Cortex of kidney (tissue), 1 donor: Measurements from ENCODE around the gene PGM2L1.
"Not testable (repeated sequence)": the region's sequence is repeated elsewhere in the genome, so short reads cannot be mapped to it uniquely, and the experiment has no call there.

Source experiments
- DNase-seq: peaks from one replicate; lab custom pipeline; 2025; lab: John Stamatoyannopoulos, UW

Gene PGM2L1

GRCh38 chr11:74398244-74399159 is at the start of gene PGM2L1:
TSS of gene PGM2L1 (minus strand) at chr11:74398433. CDS start at chr11:74398161, 272 bp downstream.
- peak; percentile 35 for DNase-seq

DNA sequence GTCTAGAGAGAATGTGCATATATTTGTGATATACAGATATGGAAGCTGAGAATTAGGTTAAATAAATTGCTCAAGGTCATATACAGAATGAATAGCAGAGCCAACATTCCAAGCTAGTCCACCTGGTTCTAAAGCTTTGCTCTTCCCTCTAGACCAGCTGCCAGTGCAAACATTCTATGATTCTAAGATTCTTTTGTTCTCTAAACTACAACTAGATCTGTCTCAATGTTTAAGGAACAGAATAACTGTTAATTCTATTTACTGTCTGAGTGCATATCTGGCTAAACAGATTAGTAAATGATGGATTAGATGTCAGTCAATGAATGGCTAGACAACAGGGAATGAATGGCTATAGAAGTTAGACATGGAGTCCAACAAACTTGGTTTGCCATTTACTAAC is 49.5 kb upstream of the PGM2L1 start:
- no peak for DNase-seq

GRCh38 chr11:74446532-74446938 is 48.3 kb upstream of the PGM2L1 start:
- no peak for DNase-seq

DNA sequence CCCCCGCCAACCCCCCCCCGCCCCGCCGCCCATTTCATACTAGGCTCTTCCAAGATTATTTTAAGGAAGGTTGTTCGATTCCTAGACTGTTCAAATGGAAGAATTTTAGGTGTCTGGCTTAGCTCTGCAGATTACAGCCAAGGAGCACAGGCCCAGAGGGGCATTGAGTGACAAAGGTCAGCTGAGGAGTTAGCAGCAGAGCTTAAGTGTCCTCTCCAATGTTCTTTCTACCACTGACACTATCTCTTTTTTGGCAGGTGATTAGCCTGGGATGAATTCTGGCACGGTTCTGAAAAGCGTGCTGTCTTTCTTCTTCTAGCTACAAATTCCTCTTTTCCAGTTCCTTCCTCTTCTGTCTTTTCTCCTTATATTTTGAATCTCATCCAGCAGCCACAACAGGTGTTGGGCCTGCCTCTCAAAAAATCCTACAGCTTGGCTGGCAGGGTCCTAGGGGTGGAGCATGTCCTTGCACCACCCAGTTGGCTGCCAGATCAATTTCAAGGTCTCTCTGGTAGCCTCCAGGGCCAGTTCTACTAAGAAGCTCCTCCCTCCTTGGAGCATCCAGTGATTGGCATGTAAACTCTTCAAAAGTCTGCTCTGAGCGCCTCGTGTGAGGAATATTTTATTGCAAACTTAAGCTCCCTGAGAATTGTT is 46.1 kb upstream of the PGM2L1 start:
- no peak for DNase-seq

- no peak for DNase-seq
These were observed 45.0 kb upstream of the PGM2L1 start for GRCh38 chr11:74443071-74443864.

- no peak for DNase-seq
These were observed 44.4 kb upstream of the PGM2L1 start for GRCh38 chr11:74442636-74443035.

DNA sequence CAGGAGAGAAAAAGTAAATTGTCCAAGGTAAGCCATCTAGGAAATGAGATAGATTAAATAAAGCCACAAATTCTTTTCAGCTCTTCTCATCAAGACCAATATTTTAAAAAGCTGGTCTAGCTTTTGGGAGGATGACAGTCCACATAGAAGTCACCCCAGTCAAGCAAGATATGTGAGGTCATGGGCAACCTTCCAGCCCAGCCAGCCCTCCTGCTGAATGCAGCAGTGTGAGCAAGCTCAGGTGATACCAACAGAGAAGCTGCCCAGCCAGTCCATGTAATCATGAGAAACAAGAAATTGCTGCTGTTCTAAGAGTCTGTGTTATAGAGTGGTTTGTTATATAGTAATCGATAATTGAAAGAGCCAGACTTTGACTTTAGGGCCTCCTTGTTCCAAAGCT is 40.4 kb upstream of the PGM2L1 start:
- DNase-seq, result no peak

DNA sequence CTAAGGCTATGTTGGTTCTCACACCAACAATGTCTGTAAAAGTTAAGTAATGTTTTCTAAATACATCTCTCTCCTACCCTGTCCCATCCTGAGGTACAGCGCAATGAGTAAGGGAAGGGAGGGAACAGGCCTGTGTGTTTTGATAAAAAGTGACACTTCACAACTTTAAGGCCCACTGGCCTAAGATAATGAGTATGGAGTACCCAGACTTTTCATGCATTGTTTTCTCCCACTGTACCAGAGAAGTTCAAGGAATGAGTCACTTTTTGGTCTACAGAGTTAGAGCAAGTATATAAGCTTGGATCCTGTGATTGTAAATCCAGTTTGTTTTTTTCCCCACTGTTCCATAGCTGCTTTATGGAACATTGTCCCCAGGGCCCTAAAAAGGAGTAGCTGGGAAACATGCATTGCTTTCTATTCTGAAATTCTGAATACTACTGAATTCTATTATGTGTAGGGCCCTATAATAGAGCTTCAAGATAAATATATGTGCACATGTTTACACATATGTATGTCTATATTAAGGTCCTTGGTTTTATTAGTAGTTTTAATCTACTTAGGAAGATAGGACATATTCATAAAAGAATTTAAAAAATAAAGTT is 39.3 kb upstream of the PGM2L1 start:
- no peak for DNase-seq

GRCh38 chr11:74434528-74434927 is 36.3 kb upstream of the PGM2L1 start:
- DNase-seq, result no peak

GRCh38 chr11:74429205-74429604 is 31.0 kb upstream of the PGM2L1 start:
- no peak for DNase-seq

DNA sequence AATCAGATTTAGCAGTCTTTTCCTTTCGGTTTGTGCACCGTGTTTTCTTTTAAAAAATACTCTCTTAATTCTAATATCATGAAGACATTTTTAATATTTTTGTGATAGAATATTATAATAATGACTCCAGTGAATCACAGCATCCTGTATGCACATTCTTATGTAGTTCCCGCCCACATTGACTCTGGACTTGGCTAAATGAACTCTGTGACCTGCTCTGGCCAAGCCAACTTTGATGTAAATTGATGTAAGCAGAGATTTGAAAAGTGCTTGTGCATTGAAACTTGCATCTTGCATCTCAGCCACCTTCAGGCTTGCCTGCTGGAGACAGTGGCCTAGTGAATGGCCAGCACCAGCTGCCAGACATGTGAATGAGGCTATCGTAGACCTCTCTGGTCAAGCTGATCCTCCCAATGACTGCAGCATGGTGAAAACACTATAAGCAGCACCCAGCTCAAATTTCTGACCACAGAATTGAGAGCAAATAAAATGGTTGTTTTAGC is 29.2 kb upstream of the PGM2L1 start:
- no peak for DNase-seq

DNA sequence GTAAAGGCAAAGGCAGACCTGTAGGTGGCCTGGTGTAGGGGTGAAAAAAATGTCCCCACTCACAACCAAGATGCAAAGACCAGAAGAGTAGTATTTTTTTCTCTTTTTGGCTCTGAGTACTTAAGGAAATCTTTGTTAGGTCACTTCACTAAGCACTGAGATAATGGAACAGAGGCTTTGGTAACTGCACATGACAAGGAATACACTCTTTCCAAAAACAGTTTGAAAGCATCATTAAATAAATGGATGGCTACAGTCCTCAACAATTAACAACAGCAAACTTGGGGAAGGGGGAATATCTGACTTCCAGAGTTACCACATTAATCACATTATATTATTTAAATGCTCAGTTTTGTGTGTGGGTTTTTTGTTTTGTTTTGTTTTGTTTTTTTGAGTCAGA is 26.9 kb upstream of the PGM2L1 start:
- no peak for DNase-seq

- DNase-seq, result no peak
These were observed 20.3 kb upstream of the PGM2L1 start for GRCh38 chr11:74418509-74418895.

GRCh38 chr11:74417860-74418508 is 19.8 kb upstream of the PGM2L1 start:
- DNase-seq, result no peak

GRCh38 chr11:74417379-74417804 is 19.2 kb upstream of the PGM2L1 start:
- DNase-seq, result no peak

GRCh38 chr11:74416974-74417373 is 18.7 kb upstream of the PGM2L1 start:
- not testable (repeated sequence) for DNase-seq

- no peak for DNase-seq
These were observed 14.6 kb upstream of the PGM2L1 start for GRCh38 chr11:74412733-74413359.

DNA sequence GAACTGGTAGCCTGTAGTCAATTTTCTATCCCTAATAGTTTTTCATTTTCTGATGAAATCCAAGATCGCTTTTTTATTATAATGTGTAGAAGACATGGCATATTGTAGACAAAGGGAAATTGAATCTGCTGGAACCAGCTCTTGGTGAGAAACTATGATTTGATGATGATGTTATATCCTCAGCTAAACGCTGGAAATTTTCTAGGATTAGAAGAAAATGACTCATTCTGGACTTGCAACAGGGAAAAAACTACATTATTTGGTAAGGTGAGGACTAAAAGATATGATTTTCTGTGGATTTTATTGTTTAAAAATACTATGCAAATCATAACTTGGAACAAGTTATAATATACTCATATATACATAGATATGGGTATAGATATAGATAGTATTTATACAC is 14.1 kb upstream of the PGM2L1 start:
- DNase-seq, result no peak

- no peak for DNase-seq
These were observed 11.4 kb upstream of the PGM2L1 start for GRCh38 chr11:74409633-74410032.

- DNase-seq, result no peak
These were observed 5.5 kb upstream of the PGM2L1 start for GRCh38 chr11:74403607-74404321.
